ENCODE measurements around the gene PCDH10. TPM values are rescaled to one million over a fixed set of nuclear protein-coding genes. Genes with fewer than 3 reads are reported as not detected.
"Not testable (repeated sequence)": the region's sequence is repeated elsewhere in the genome, so short reads cannot be mapped to it uniquely, and the experiment has no call there.

PCDH10 gene
- total and polyA plus RNA-seq, 2 donors from 2014 or later, result 0.69 to 5.5 TPM

DNA sequence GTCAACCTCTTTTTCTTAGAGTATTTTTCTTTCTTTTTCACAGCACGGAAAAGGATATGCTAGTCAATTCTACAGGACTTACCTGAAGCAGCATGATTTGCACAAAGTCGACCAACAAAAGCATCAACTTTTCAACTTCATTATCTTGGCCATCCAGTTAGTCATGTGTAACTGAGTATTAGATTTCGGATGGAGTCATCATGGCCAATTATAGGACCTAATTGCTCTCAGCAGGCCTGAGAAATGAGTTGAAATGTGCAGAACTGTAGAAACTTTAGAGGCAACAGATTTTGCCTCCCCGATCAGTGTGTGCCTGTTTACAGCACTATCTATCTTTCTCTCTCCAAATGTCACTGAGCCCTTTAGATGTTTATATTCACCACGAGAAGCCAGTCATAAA lies 41.0 kb downstream of the PCDH10 start:
- Histone ChIP-seq H3K36me3 (ENCODE audit: control insufficient read depth in 2 of 3, insufficient read depth in 3 of 3, low read length in 3 of 3) (no peaks in the 10 kb centered on the region), H3K4me1 (ENCODE audit: control insufficient read depth in 2 of 3, insufficient read depth in 2 of 3, low read depth in 1 of 3, low read length in 3 of 3) (no peaks in the 10 kb centered on the region), H3K27ac (ENCODE audit: low read depth in 2 of 2, low read length in 2 of 2) (no peak overlapping the region), H3K9ac (ENCODE audit: low read length in 3 of 3) (no peak overlapping the region), H3K27me3 (ENCODE audit: control insufficient read depth, insufficient read depth, low read length) (no peaks in the 10 kb centered on the region), H3K9me3 (ENCODE audit: control insufficient read depth in 2 of 3, insufficient read depth in 1 of 3, low read length in 3 of 3) (no peaks in the 10 kb centered on the region), H3K4me3 (ENCODE audit: low read length in 3 of 3) (no peak overlapping the region)
- TF ChIP-seq CTCF (IDR thresholded peaks at IDR 0.05; ENCODE audit: borderline replicate concordance, extremely low read depth, insufficient read depth), result no peak
- DNase-seq (peak in 2 of 5 donors; percentile 2 to 11), FAIRE-seq (no peak)
- intact Hi-C loops (cut with DNase I), result no loop called here

DNA sequence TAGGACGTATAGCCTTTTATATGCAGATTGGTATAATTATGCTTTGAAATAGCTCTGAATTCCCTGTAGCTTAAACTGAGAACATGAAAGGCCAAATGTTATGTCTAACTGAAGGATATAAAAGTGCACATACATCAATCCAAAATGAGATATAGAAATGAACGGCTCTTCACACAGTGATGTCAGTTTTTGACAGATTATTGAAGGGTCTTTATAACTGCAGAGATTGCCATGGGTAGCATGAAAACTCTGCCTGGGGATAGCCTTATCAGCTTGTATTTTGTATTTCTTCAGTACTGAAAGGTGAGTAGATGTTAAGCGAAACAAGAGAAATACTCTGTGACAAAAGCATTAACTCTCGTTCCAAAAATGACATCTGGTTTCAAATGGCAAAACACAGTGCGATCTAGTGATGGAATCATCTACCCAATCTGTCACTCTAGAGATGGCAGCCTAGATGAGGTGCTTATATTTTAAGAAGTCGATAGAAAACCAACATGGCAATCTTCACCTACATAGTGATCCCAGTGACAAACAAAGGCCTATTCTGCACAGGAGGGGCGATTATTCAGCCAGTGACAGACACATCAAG lies 59.7 kb downstream of the PCDH10 start:
- no peak for DNase-seq

DNA sequence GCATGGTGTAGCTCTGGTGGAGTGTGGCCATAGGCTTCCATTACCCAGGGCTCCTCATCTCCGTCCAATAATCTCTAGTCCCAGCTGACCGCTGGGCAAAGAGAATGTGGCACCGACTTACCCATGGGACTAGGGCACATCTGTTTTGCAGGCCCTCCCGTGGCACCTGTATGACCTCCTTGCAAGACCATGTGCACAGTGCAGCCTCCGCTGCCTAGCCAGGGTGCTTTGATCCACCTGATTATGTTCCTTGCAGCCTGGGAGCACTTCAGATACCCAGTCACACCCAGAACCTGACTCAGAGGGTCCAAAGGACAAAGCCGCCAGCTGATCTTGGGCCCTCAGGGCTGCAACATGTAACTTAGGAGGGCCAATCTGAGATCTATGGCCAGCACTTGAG lies 84.8 kb downstream of the PCDH10 start:
- Histone ChIP-seq H3K4me3 (ENCODE audit: low read length in 3 of 3) (no peak overlapping the region), H3K9ac (ENCODE audit: low read length in 3 of 3) (no peak overlapping the region), H3K36me3 (ENCODE audit: control insufficient read depth in 2 of 3, insufficient read depth in 3 of 3, low read length in 3 of 3) (no peaks in the 10 kb centered on the region), H3K9me3 (ENCODE audit: control insufficient read depth in 2 of 3, insufficient read depth in 1 of 3, low read length in 3 of 3) (no peaks in the 10 kb centered on the region), H3K27ac (ENCODE audit: low read depth in 2 of 2, low read length in 2 of 2) (no peak overlapping the region), H3K27me3 (ENCODE audit: control insufficient read depth, insufficient read depth, low read length) (no peaks in the 10 kb centered on the region), H3K4me1 (ENCODE audit: control insufficient read depth in 2 of 3, insufficient read depth in 2 of 3, low read depth in 1 of 3, low read length in 3 of 3) (no peaks in the 10 kb centered on the region)
- no peak for TF ChIP-seq CTCF (IDR thresholded peaks at IDR 0.05; ENCODE audit: borderline replicate concordance, extremely low read depth, insufficient read depth)
- intact Hi-C loops (cut with DNase I), result no loop called here
- DNase-seq (peak in 1 of 5 donors; percentile 38), FAIRE-seq (no peak)

More for the DNA sequence above, 59.7 kb downstream of the PCDH10 start:
- intact Hi-C loops (cut with DNase I), result no loop called here
- Histone ChIP-seq H3K27ac (ENCODE audit: low read depth in 2 of 2, low read length in 2 of 2) (no peak overlapping the region), H3K4me3 (ENCODE audit: low read length in 3 of 3) (no peak overlapping the region), H3K27me3 (ENCODE audit: control insufficient read depth, insufficient read depth, low read length) (no peaks in the 10 kb centered on the region), H3K9ac (ENCODE audit: low read length in 3 of 3) (no peak overlapping the region), H3K4me1 (ENCODE audit: control insufficient read depth in 2 of 3, insufficient read depth in 2 of 3, low read depth in 1 of 3, low read length in 3 of 3) (no peaks in the 10 kb centered on the region), H3K9me3 (ENCODE audit: control insufficient read depth in 2 of 3, insufficient read depth in 1 of 3, low read length in 3 of 3) (no peaks in the 10 kb centered on the region), H3K36me3 (ENCODE audit: control insufficient read depth in 2 of 3, insufficient read depth in 3 of 3, low read length in 3 of 3) (no peaks in the 10 kb centered on the region)
- no peak for TF ChIP-seq CTCF (IDR thresholded peaks at IDR 0.05; ENCODE audit: borderline replicate concordance, extremely low read depth, insufficient read depth)
- FAIRE-seq, result no peak

DNA sequence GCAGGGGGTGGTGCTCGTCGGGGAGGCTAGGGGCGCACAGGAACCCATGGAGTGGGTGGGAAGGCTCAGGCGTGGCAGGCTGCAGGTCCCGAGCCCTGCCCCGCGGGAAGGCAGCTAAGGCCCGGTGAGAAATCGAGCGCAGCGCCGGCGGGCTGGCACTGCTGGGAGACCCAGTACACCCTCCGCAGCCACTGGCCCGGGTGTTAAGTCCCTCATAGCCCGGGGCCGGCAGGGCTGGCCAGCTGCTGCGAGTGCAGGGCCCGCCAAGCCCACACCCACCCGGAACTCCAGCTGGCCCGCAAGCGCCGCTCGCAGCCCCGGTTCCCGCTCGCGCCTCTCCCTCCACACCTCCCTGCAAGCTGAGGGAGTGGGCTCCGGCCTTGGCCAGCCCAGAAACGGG lies 91.4 kb downstream of the PCDH10 start:
- H3K4me3 ChIP-seq (ENCODE audit: low read length in 3 of 3); intact Hi-C loops (cut with DNase I); H3K36me3 ChIP-seq (ENCODE audit: control insufficient read depth in 2 of 3, insufficient read depth in 3 of 3, low read length in 3 of 3); H3K27me3 ChIP-seq (ENCODE audit: control insufficient read depth, insufficient read depth, low read length); DNase-seq; H3K9me3 ChIP-seq (ENCODE audit: control insufficient read depth in 2 of 3, insufficient read depth in 1 of 3, low read length in 3 of 3); H3K9ac ChIP-seq (ENCODE audit: low read length in 3 of 3); H3K27ac ChIP-seq (ENCODE audit: low read depth in 2 of 2, low read length in 2 of 2); H3K4me1 ChIP-seq (ENCODE audit: control insufficient read depth in 2 of 3, insufficient read depth in 2 of 3, low read depth in 1 of 3, low read length in 3 of 3); FAIRE-seq: not testable (repeated sequence)

Measured in kidney (tissue), 14 donors.